Uterus (tissue), 4 donors: ENCODE measurements around the gene EXTL1. TPM values are rescaled to one million over a fixed set of nuclear protein-coding genes. Genes with fewer than 3 reads are reported as not detected.

Experiments used
- DNase-seq, 2 donors: peaks; one replicate each; pipeline ENCODE4 v3.0.0-alpha.2; 2019 to 2020
- H3K27ac ChIP-seq, 2 donors: fragments of 200-600 bp; sonication (generic); 1 replicate in 1 of 2; 2 replicates in 1 of 2; pipeline ENCODE4 v1.5.1; 2016 to 2018
- H3K27me3 ChIP-seq, 2 donors: fragments of 200-600 bp; sonication (generic); one replicate each; pipeline ENCODE4 v1.5.1; 2018 to 2019; ENCODE audit warnings: control low read depth in 1 of 2
- H3K36me3 ChIP-seq, 2 donors: fragments of 200-600 bp; sonication (generic); one replicate each; pipeline ENCODE4 v1.5.1; 2019; ENCODE audit warnings: control low read depth in 1 of 2
- H3K4me1 ChIP-seq, 2 donors: fragments of 200-600 bp; sonication (generic); one replicate each; pipeline ENCODE4 v1.5.1; 2018 to 2019; ENCODE audit warnings: control low read depth in 1 of 2
- H3K4me3 ChIP-seq, 2 donors: fragments of 200-600 bp; sonication (generic); 1 replicate in 1 of 2; 2 replicates in 1 of 2; pipeline ENCODE4 v1.5.1; 2018 to 2019; ENCODE audit warnings: mild to moderate bottlenecking in 1 of 2
- H3K9me3 ChIP-seq, 2 donors: fragments of 200-600 bp; sonication (generic); one replicate each; pipeline ENCODE4 v1.5.1; 2019; ENCODE audit warnings: control low read depth in 1 of 2
- POLR2A ChIP-seq, 2 donors: fragments of 450-650 bp; IDR thresholded peaks; one replicate each; pipeline ENCODE4 v1.6.1; 2016; ENCODE audit warnings: antibody characterized with exemption in 2 of 2, mild to moderate bottlenecking in 1 of 2, moderate library complexity in 1 of 2
- intact Hi-C: fragments of 100-400 bp; cut with DNase I; formaldehyde crosslinking; loops from one replicate; pipeline ENCODE4 v1.15.1; 2023; ENCODE audit warnings: low total_unique reads
- total RNA-seq, 4 donors: library from RNA; depleted of rRNA in 3 of 4; stranded (reverse); fragments of >200 nt in 3 of 4; gene quantifications; one replicate each; pipeline versions ENCODE4 v1.1.0 to v1.2.4, GENCODE V29; 2014 to 2023
- TF ChIP-seq, protein P1 (sequence below), 4 experiments: fragments of 200-600 bp in 2 of 4; fragments of 450-650 bp in 2 of 4; sonication (generic) in 2 of 4; IDR thresholded peaks; one replicate each; pipeline ENCODE4 v1.5.1; 2016 to 2019; ENCODE audit warnings: antibody characterized with exemption in 4 of 4, mild to moderate bottlenecking in 2 of 4, moderate library complexity in 1 of 4
- donor health status: DM: yes; HTN: yes; CAD: no.

EXTL1 gene
- total RNA-seq, 4 donors from 2014 or later: 0.26 to 2.7 (median 1.7) TPM; not detected in 1

DNA sequence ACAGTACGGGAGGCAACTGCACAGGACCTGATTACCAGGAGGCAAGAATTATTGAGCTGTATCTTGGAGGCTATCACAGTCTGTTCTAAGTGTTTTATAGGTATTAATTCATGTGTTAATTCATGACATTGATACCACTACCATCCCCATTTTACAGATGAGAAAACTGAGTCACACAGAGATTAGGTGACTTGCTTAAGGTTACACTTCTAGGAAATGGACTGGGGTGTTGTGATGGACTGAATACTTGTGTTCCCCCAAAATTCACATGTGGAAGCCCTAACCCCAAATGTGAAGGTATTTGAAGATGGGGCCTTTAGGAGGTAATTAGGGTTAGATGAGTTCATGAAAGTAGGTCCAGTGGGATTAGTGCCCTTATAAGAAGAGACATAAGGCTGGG, 55.9 kb downstream of the EXTL1 start:
- no peaks in the 10 kb centered on the region for H3K9me3 ChIP-seq
- H3K4me3 ChIP-seq: no peak overlapping the region
- no peaks in the 10 kb centered on the region for H3K27me3 ChIP-seq
- no peak for DNase-seq
- intact Hi-C loops: no loop called here
- H3K27ac ChIP-seq: no peak overlapping the region
- TF ChIP-seq, protein P1, sequence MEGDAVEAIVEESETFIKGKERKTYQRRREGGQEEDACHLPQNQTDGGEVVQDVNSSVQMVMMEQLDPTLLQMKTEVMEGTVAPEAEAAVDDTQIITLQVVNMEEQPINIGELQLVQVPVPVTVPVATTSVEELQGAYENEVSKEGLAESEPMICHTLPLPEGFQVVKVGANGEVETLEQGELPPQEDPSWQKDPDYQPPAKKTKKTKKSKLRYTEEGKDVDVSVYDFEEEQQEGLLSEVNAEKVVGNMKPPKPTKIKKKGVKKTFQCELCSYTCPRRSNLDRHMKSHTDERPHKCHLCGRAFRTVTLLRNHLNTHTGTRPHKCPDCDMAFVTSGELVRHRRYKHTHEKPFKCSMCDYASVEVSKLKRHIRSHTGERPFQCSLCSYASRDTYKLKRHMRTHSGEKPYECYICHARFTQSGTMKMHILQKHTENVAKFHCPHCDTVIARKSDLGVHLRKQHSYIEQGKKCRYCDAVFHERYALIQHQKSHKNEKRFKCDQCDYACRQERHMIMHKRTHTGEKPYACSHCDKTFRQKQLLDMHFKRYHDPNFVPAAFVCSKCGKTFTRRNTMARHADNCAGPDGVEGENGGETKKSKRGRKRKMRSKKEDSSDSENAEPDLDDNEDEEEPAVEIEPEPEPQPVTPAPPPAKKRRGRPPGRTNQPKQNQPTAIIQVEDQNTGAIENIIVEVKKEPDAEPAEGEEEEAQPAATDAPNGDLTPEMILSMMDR (IDR thresholded peaks at IDR 0.05): no peak
- no peak for TF ChIP-seq POLR2A (IDR thresholded peaks at IDR 0.05)
- no peaks in the 10 kb centered on the region for H3K4me1 ChIP-seq
- H3K36me3 ChIP-seq: no peaks in the 10 kb centered on the region

DNA sequence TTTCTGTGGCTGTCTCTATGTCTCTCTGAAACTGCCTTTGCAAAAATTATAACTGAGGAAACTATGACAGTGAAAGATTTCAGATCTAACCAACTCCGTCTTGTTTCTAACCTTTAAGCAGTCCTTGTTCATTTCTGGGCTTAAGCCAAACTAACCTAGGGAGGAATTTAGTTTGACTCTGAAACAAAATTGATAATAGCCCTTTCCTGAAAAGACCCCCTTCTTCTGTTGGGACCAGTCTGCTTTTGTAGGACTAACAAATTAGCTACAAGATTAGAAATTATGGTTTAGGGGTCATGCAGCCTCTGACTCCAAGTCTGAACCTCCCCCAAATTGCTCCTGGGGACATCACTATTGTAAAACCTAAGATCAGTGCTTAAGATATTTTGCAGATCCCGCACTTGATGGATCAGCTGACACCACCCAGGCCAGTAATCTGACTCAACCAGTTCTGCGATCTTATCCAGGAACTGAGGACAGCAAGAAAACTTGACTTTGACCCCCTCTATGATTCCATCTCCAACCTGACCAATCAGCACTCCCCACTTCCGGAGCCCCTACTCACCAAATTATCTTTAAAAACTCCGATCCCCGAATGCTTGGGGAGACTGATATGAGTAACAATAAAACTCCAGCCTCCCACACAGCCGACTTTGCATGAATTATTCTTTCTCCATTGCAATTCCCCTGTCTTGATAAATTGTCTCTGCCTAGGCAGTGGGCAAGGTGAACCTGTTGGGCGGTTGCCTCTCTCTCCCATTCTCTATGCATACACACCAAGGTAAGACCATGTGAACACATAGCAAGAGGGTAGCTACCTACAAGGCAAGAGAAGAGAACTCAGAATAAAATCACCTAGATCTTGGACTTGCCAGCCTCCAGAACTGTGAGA, 57.0 kb downstream of the EXTL1 start:
- Histone ChIP-seq H3K36me3 (no peaks in the 10 kb centered on the region), H3K9me3 (no peaks in the 10 kb centered on the region), H3K27ac (no peak overlapping the region), H3K4me1 (no peaks in the 10 kb centered on the region), H3K27me3 (no peaks in the 10 kb centered on the region), H3K4me3 (no peak overlapping the region)
- intact Hi-C loops: no loop called here
- DNase-seq: no peak
- no peak for TF ChIP-seq POLR2A (IDR thresholded peaks at IDR 0.05)
- TF ChIP-seq, protein P1 (IDR thresholded peaks at IDR 0.05): no peak

DNA sequence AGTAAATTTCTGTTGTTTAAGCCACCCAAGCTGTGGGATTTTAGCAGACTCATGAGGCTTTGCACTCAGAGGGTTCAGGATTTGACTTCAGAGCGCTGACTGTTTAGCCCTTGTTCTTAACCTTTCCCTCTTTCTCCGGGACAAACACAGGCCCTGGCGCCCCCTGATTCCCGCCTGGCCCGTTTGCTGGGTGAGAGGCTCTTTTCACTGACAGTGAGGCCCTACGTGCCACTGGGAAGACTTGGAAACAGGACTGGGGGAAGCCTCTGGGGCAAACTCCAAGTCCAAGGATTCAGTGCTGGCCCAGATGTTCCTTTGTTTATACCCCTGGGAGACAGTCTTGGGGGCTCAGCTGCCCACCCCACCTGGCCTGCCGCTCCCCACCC, 57.6 kb downstream of the EXTL1 start:
- Histone ChIP-seq H3K9me3 (no peaks in the 10 kb centered on the region), H3K36me3 (no peaks in the 10 kb centered on the region), H3K4me1 (no peaks in the 10 kb centered on the region), H3K27me3 (no peaks in the 10 kb centered on the region), H3K27ac (no peak overlapping the region), H3K4me3 (no peak overlapping the region)
- no peak for TF ChIP-seq POLR2A (IDR thresholded peaks at IDR 0.05)
- intact Hi-C loops: no loop called here
- DNase-seq: no peak

DNA sequence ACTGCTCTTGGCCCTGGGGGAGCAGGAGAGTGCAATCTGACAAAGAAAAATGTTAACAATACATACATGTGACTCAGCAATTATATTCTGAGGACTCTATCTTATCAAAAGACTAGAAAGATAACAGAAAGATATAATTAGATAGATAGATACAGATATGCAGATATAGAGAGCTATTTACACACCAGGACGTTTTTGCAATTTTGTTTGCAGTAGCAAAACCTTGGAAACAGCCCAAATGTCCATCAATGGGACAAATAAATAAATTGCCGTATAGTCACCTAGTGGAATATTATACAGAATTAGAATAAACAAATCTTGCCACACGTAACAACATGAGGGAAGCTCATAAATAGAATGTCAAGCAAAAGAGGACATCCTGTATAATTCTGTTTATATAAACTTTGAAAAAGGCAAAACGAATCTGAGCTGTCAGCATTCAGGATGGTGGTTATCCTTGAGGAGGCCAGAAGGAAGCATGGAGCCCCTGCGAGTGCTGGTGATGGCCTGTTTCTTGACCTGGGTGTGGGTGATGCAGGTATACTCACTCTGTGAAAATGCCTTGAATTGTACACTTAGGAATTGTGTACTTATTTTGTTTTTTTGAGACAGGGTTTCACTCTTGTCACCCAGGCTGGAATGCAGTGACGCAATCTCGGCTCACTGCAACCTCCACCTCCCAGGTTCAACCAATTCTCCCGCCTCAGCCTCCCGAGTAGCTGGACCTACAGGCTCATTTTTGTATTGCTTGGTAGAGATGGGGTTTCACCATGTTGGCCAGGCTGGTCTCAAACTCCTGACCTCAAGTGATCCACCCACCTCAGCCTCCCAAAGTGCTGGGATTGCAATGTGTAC, 58.6 kb downstream of the EXTL1 start:
- Histone ChIP-seq H3K9me3 (no peaks in the 10 kb centered on the region), H3K4me1 (no peaks in the 10 kb centered on the region), H3K27me3 (no peaks in the 10 kb centered on the region), H3K36me3 (no peaks in the 10 kb centered on the region), H3K4me3 (no peak overlapping the region), H3K27ac (no peak overlapping the region)
- TF ChIP-seq, protein P1 (IDR thresholded peaks at IDR 0.05): no peak
- no peak for TF ChIP-seq POLR2A (IDR thresholded peaks at IDR 0.05)
- no peak for DNase-seq
- intact Hi-C loops: no loop called here

DNA sequence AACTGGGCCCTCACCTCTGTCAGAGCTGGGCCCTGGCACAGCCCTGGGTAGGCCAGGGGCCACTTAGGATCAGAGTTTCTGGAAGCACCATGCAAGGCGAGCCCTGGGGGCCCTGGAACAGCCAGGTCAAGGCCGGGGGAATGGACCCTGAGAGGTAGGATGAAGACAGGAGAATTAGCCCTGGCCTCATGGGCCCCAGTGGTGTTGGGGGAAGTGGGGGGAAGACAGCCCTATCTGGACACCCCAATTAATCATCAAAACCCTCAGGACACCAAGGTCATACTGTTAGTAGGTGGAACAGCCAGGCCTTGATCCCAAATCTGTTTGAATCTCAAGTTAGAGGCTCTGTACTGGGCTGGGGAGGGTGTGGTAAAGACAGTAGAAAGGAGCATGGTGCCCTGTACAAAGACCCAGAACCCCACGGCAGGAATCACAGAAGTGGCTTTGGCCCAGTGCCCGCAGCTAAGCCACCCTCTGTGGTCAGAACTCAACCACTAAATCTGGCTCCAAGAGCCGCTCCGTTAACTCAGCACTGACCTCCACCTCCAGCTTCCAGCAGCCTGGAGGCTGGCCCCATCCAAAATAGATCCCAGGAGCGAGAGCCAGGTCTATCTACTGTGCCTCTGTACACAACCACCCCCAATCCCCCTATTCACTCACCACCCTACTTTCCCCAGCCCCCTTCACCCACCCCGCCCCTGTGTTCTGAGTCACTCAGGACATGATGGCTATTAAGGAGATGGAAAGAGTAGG, 59.9 kb downstream of the EXTL1 start:
- Histone ChIP-seq H3K27ac (no peak overlapping the region), H3K4me3 (no peak overlapping the region), H3K4me1 (no peaks in the 10 kb centered on the region), H3K27me3 (no peaks in the 10 kb centered on the region), H3K36me3 (no peaks in the 10 kb centered on the region), H3K9me3 (no peaks in the 10 kb centered on the region)
- intact Hi-C loops: no loop called here
- DNase-seq: no peak
- TF ChIP-seq POLR2A (IDR thresholded peaks at IDR 0.05): no peak
- TF ChIP-seq, protein P1 (IDR thresholded peaks at IDR 0.05): no peak
